A549 (cell line): ENCODE results near the gene KLF2. TPM values are rescaled to one million over a fixed set of nuclear protein-coding genes. Genes with fewer than 3 reads are reported as not detected.

Source experiments
- ATAC-seq, 2 experiments: fragments of 200-7000 bp in 1 of 2; fragments of >200 bp in 1 of 2; cut with Nextera tagmentation in 1 of 2; cut with Tn5 transposase in 1 of 2; 3 replicates each; pipeline versions ENCODE4 v1.8.0 to v1.9.1; 2018 to 2020; ENCODE audit warnings: mild to moderate bottlenecking in 1 of 2, moderate library complexity in 1 of 2
- CTCF ChIA-PET: fragments of 300-600 bp; sonication (Branson Sonifier 250); formaldehyde crosslinking; extraction: SDS; loops from one replicate; lab custom pipeline; 2021; ENCODE audit warnings: antibody characterized with exemption, inconsistent platforms; lab: Yijun Ruan, JAX
- POLR2A ChIA-PET: fragments of 350-600 bp; formaldehyde crosslinking; extraction: SDS; loops from one replicate; lab custom pipeline; 2021; ENCODE audit warnings: antibody characterized with exemption, inconsistent platforms; lab: Yijun Ruan, JAX
- DNase-seq, 2 experiments: peaks; one replicate each; pipeline versions ENCODE4 v3.0.0 to v3.0.0-alpha.2; 2011 to 2016; ENCODE audit warnings: low read depth in 1 of 2, low spot score in 1 of 2
- FAIRE-seq: peaks from 2 replicates; lab custom pipeline; 2011; peaks lifted over from hg19 to GRCh38; lab: Jason Lieb, UNC
- H3K27ac ChIP-seq, 2 experiments: fragments of >200 bp; sonication (Bioruptor Twin); formaldehyde crosslinking; 3 replicates each; pipeline ENCODE4 v1.5.1; 2016 to 2017
- H3K4me1 ChIP-seq: fragments of >200 bp; sonication (Bioruptor Twin); formaldehyde crosslinking; 3 replicates; pipeline ENCODE4 v1.6.1; 2016
- H3K4me2 ChIP-seq: fragments of >200 bp; sonication (Bioruptor Twin); formaldehyde crosslinking; 3 replicates; pipeline ENCODE4 v1.6.1; 2016
- H3K4me3 ChIP-seq: fragments of >200 bp; sonication (Bioruptor Twin); formaldehyde crosslinking; 3 replicates; pipeline ENCODE4 v1.5.1; 2016
- H3K9me3 ChIP-seq: fragments of >200 bp; sonication (Bioruptor Twin); formaldehyde crosslinking; 3 replicates; pipeline ENCODE4 v1.6.1; 2016
- ATOH8 ChIP-seq: fragments of 250-450 bp; sonication (Bioruptor Pico); IDR thresholded peaks from 2 replicates; pipeline ENCODE4 v1.5.0; 2020; ENCODE audit warnings: low read depth, mild to moderate bottlenecking, moderate library complexity
- BHLHE40 ChIP-seq: IDR thresholded peaks from 2 replicates; pipeline ENCODE4 v1.6.1; 2012; ENCODE audit warnings: low read depth, low read length, inconsistent platforms
- CBX2 ChIP-seq: fragments of 200-600 bp; sonication (generic); IDR thresholded peaks from 2 replicates; pipeline ENCODE4 v1.6.1; 2016; ENCODE audit warnings: low read depth, mild to moderate bottlenecking, borderline replicate concordance
- CBX8 ChIP-seq: fragments of 200-600 bp; sonication (generic); IDR thresholded peaks from 2 replicates; pipeline ENCODE4 v1.6.1; 2016
- CHD4 ChIP-seq: fragments of 200-600 bp; sonication (generic); IDR thresholded peaks from 2 replicates; pipeline ENCODE4 v1.6.1; 2016; ENCODE audit warnings: antibody characterized with exemption, mild to moderate bottlenecking, borderline replicate concordance
- EHF ChIP-seq: fragments of 250-450 bp; sonication (Bioruptor Pico); IDR thresholded peaks from 2 replicates; pipeline ENCODE4 v1.5.0; 2020; ENCODE audit warnings: mild to moderate bottlenecking
- EHMT2 ChIP-seq: fragments of 200-600 bp; sonication (generic); IDR thresholded peaks from 2 replicates; pipeline ENCODE4 v1.6.1; 2016; ENCODE audit warnings: antibody characterized with exemption, low read depth, mild to moderate bottlenecking, moderate library complexity
- EP300 ChIP-seq, 2 experiments: fragments of >200 bp; sonication (Bioruptor Twin); formaldehyde crosslinking; IDR thresholded peaks; 2 replicates in 1 of 2; 3 replicates in 1 of 2; pipeline ENCODE4 v1.6.1; 2016 to 2017
- FOSB ChIP-seq: fragments of 250-450 bp; sonication (Bioruptor Pico); IDR thresholded peaks from 2 replicates; pipeline ENCODE4 v1.5.0; 2020; ENCODE audit warnings: mild to moderate bottlenecking, moderate library complexity
- FOSL2 ChIP-seq, 2 experiments: fragments of 450-650 bp in 1 of 2; fragments of >200 bp in 1 of 2; sonication (Bioruptor Twin) in 1 of 2; formaldehyde crosslinking; IDR thresholded peaks; 2 replicates each; pipeline versions ENCODE4 v1.5.0 to v1.6.1; 2016 to 2020; ENCODE audit warnings: mild to moderate bottlenecking in 1 of 2, moderate library complexity in 1 of 2
- GATA3 ChIP-seq: IDR thresholded peaks from 2 replicates; pipeline ENCODE4 v1.6.1; 2012; ENCODE audit warnings: borderline replicate concordance
- HDAC2 ChIP-seq: fragments of 200-600 bp; sonication (generic); IDR thresholded peaks from 2 replicates; pipeline ENCODE4 v1.6.1; 2016
- HES2 ChIP-seq: fragments of >200 bp; sonication (Bioruptor Twin); formaldehyde crosslinking; IDR thresholded peaks from 2 replicates; pipeline ENCODE4 v1.6.1; 2016
- HEYL ChIP-seq: fragments of 250-450 bp; sonication (Bioruptor Pico); IDR thresholded peaks from 2 replicates; pipeline ENCODE4 v1.8.0; 2021; ENCODE audit warnings: mild to moderate bottlenecking, moderate library complexity
- HMGXB4 ChIP-seq: fragments of 250-450 bp; sonication (Bioruptor Pico); IDR thresholded peaks from 2 replicates; pipeline ENCODE4 v1.5.0; 2021; ENCODE audit warnings: mild to moderate bottlenecking, moderate library complexity, borderline replicate concordance
- HOXA7 ChIP-seq: fragments of 250-450 bp; sonication (Bioruptor Pico); IDR thresholded peaks from 2 replicates; pipeline ENCODE4 v1.5.0; 2020; ENCODE audit warnings: mild to moderate bottlenecking, moderate library complexity
- HOXB13 ChIP-seq: fragments of 250-450 bp; sonication (Bioruptor Pico); IDR thresholded peaks from 2 replicates; pipeline ENCODE4 v1.5.0; 2020; ENCODE audit warnings: low read depth, mild to moderate bottlenecking, moderate library complexity
- JUN ChIP-seq, 2 experiments: fragments of >200 bp; sonication (Bioruptor Twin); formaldehyde crosslinking; IDR thresholded peaks; 2 replicates in 1 of 2; 3 replicates in 1 of 2; pipeline ENCODE4 v1.6.1; 2016 to 2017
- JUNB ChIP-seq: fragments of >200 bp; sonication (Bioruptor Twin); formaldehyde crosslinking; IDR thresholded peaks from 2 replicates; pipeline ENCODE4 v1.6.1; 2016
- KDM5A ChIP-seq: fragments of 200-600 bp; sonication (generic); IDR thresholded peaks from 2 replicates; pipeline ENCODE4 v1.6.1; 2016; ENCODE audit warnings: antibody characterized with exemption, mild to moderate bottlenecking
- MAFK ChIP-seq: fragments of 450-650 bp; IDR thresholded peaks from 2 replicates; pipeline ENCODE4 v1.6.1; 2014; ENCODE audit not compliant: partially characterized antibody
- MAX ChIP-seq: IDR thresholded peaks from 2 replicates; pipeline ENCODE4 v1.6.1; 2012
- MAZ ChIP-seq: fragments of 150-350 bp; IDR thresholded peaks from 2 replicates; pipeline ENCODE4 v1.6.1; 2014; ENCODE audit warnings: antibody characterized with exemption, low read depth, low read length, borderline replicate concordance
- MYC ChIP-seq: IDR thresholded peaks from 2 replicates; pipeline ENCODE4 v1.6.1; 2012; ENCODE audit warnings: mild to moderate bottlenecking, inconsistent platforms, low read length, improper control_type of control experiment, borderline replicate concordance
- NPAS2 ChIP-seq: fragments of 250-450 bp; sonication (Bioruptor Pico); IDR thresholded peaks from 2 replicates; pipeline ENCODE4 v1.8.0; 2022; ENCODE audit warnings: mild to moderate bottlenecking, moderate library complexity, borderline replicate concordance
- PBX3 ChIP-seq: IDR thresholded peaks from 2 replicates; pipeline ENCODE4 v1.6.1; 2012
- PHF8 ChIP-seq: fragments of 200-600 bp; sonication (generic); IDR thresholded peaks from 2 replicates; pipeline ENCODE4 v1.6.1; 2016; ENCODE audit warnings: low read depth, mild to moderate bottlenecking, antibody characterized with exemption, moderate library complexity, borderline replicate concordance
- POLR2AphosphoS2 ChIP-seq: conservative IDR thresholded peaks from 2 replicates; pipeline ENCODE4 v1.6.1; 2012; ENCODE audit warnings: low read length, improper control_type of control experiment, inconsistent platforms
- RAD21 ChIP-seq, 2 experiments: fragments of >200 bp in 1 of 2; sonication (Bioruptor Twin) in 1 of 2; formaldehyde crosslinking in 1 of 2; IDR thresholded peaks in 1 of 2; conservative IDR thresholded peaks in 1 of 2; 2 replicates in 1 of 2; 3 replicates in 1 of 2; pipeline ENCODE4 v1.6.1; 2012 to 2018; ENCODE audit warnings: inconsistent platforms in 1 of 2
- RCOR1 ChIP-seq: fragments of 150-350 bp; IDR thresholded peaks from 2 replicates; pipeline ENCODE4 v1.6.1; 2014; ENCODE audit warnings: antibody characterized with exemption, low read length, low read depth
- RFX5 ChIP-seq: fragments of 450-650 bp; IDR thresholded peaks from 2 replicates; pipeline ENCODE4 v1.7.1; 2014; ENCODE audit warnings: antibody characterized with exemption, mild to moderate bottlenecking, moderate library complexity
- RNF2 ChIP-seq: fragments of 200-600 bp; sonication (generic); IDR thresholded peaks from 2 replicates; pipeline ENCODE4 v1.6.1; 2016; ENCODE audit warnings: low read depth, mild to moderate bottlenecking, antibody characterized with exemption, moderate library complexity, borderline replicate concordance
- TP53 ChIP-seq: fragments of 250-450 bp; sonication (Bioruptor Pico); IDR thresholded peaks from 2 replicates; pipeline ENCODE4 v1.5.0; 2021; ENCODE audit warnings: mild to moderate bottlenecking, moderate library complexity
- USF2 ChIP-seq: fragments of 450-650 bp; IDR thresholded peaks from 2 replicates; pipeline ENCODE4 v1.6.1; 2014; ENCODE audit warnings: antibody characterized with exemption
- ZC3H11A ChIP-seq: fragments of 450-650 bp; IDR thresholded peaks from 2 replicates; pipeline ENCODE4 v1.6.1; 2014; ENCODE audit warnings: antibody characterized with exemption, mild to moderate bottlenecking
- ZFP36 ChIP-seq: fragments of 450-650 bp; IDR thresholded peaks from 2 replicates; pipeline ENCODE4 v1.6.1; 2014; ENCODE audit warnings: borderline replicate concordance; ENCODE audit not compliant: partially characterized antibody
- ZNF302 ChIP-seq: fragments of 250-450 bp; sonication (Bioruptor Pico); IDR thresholded peaks from 2 replicates; pipeline ENCODE4 v1.9.0; 2021; ENCODE audit warnings: inconsistent platforms, mild to moderate bottlenecking, moderate library complexity
- ZSCAN20 ChIP-seq: fragments of 250-450 bp; sonication (Bioruptor Pico); IDR thresholded peaks from 2 replicates; pipeline ENCODE4 v1.8.0; 2022; ENCODE audit warnings: mild to moderate bottlenecking, moderate library complexity
- WGBS: methylation state at CpG from one replicate; pipeline ENCODE4 v1.1.6; 2017; ENCODE audit errors: missing lambda C conversion rate; 5-methylcytosine and 5-hydroxymethylcytosine counted together
- polyA plus RNA-seq, 4 experiments: library from polyadenylated mRNA; depleted of rRNA in 3 of 4; stranded (reverse); fragments of >200 nt; fragmentation: RNase III in 1 of 4; extraction: RNeasy Plus Mini Kit Qiagen cat#74134 plus additional on column Dnase treatment in 1 of 4; gene quantifications; 2 replicates in 3 of 4; 3 replicates in 1 of 4; pipeline ENCODE4 v1.2.3, GENCODE V29; 2011 to 2017

KLF2 gene
- polyA plus RNA-seq, 2 of the 4 experiments (the other 2 are of a cell fraction), result 3.4 to 6.9 TPM

- no peak for FAIRE-seq
- peak; percentile 80 to 89 for ATAC-seq
- Histone ChIP-seq H3K4me3 (no peak overlapping the region), H3K4me1 (peaks cover 30% of the 10 kb centered on the region; the same call in 1 of the 3 replicates), H3K9me3 (no peaks in the 10 kb centered on the region), H3K4me2 (peak overlapping the region; percentile 43; the same call in 2 of the 3 replicates), H3K27ac (peak overlapping the region in 1 of 2 experiments; percentile 61; a peak in 2 of 6 replicates)
- DNase-seq, result peak; percentile 72 to 90
- CTCF ChIA-PET, result interaction anchor here (1.0 to 1.3 kb wide), 3 partner anchors 9 to 83 kb away, joined by 3 to 4 read pairs (median 3); no protein-coding TSS in a partner anchor
- WGBS, result 0% methylated on average over 1 of the region's 8 CpGs
- POLR2A ChIA-PET, result interaction anchor here (1.7 kb wide), 1 partner anchor 8 kb away, joined by 9 read pairs; no protein-coding TSS in a partner anchor
- no peak for TF ChIP-seq HOXB13 (CRISPR knock-in tag)
- TF ChIP-seq MAX, result peak; percentile 76
- TF ChIP-seq MAFK, result peak; percentile 95
- TF ChIP-seq TP53 (CRISPR knock-in tag), result peak; percentile 86; the same call in 1 of the 2 replicates
- TF ChIP-seq HES2, result no peak
- TF ChIP-seq ZC3H11A, result no peak
- TF ChIP-seq FOSB (CRISPR knock-in tag), result 0 out of 2 replicates have a peak, but pooled peaks have one; percentile 84
- no peak for TF ChIP-seq BHLHE40
- no peak for TF ChIP-seq PHF8
- TF ChIP-seq PBX3, result peak; percentile 51; the same call in 1 of the 2 replicates
- TF ChIP-seq EHF (CRISPR knock-in tag), result no peak
- no peak for TF ChIP-seq CBX2
- TF ChIP-seq HMGXB4, result no peak
- no peak for TF ChIP-seq EP300 (IDR thresholded peaks at IDR 0.05)
- TF ChIP-seq HOXA7 (CRISPR knock-in tag), result peak; percentile 35; the same call in 1 of the 2 replicates
- no peak for TF ChIP-seq CBX8
- no peak for TF ChIP-seq RNF2
- no peak for TF ChIP-seq NPAS2 (CRISPR knock-in tag)
- TF ChIP-seq ZFP36, result no peak
- no peak for TF ChIP-seq EHMT2
- TF ChIP-seq ZNF302 (CRISPR knock-in tag), result no peak
- no peak for TF ChIP-seq RCOR1
- TF ChIP-seq MYC, result no peak
- no peak for TF ChIP-seq HDAC2
- no peak for TF ChIP-seq ATOH8 (CRISPR knock-in tag)
- TF ChIP-seq RAD21 (conservative IDR thresholded peaks at IDR 0.05 in 1 of 2, IDR thresholded peaks at IDR 0.05 in 1 of 2), result no peak
- no peak for TF ChIP-seq FOSL2 (IDR thresholded peaks at IDR 0.05)
- peak; percentile 83 for TF ChIP-seq FOSL2 (CRISPR knock-in tag; IDR thresholded peaks at IDR 0.05)
- peak; percentile 49; the same call in 1 of the 2 replicates for TF ChIP-seq GATA3
- TF ChIP-seq JUN (IDR thresholded peaks at IDR 0.05), result no peak
- no peak for TF ChIP-seq CHD4
- peak; percentile 97 for TF ChIP-seq POLR2AphosphoS2
- no peak for TF ChIP-seq MAZ
- TF ChIP-seq ZSCAN20 (CRISPR knock-in tag), result no peak
- no peak for TF ChIP-seq JUNB
- no peak for TF ChIP-seq USF2
- no peak for TF ChIP-seq KDM5A
- TF ChIP-seq HEYL (CRISPR knock-in tag), result no peak
- TF ChIP-seq RFX5, result no peak
Observed at GRCh38 chr19:16330368-16330801, 5.8 kb downstream of the KLF2 start.
